ENCODE measurements around the gene SLC22A17. TPM values are rescaled to one million over a fixed set of nuclear protein-coding genes. Genes with fewer than 3 reads are reported as not detected.
"Not testable (repeated sequence)": the region's sequence is repeated elsewhere in the genome, so short reads cannot be mapped to it uniquely, and the experiment has no call there.

Gene SLC22A17
- total RNA-seq, 1 experiment from 2014 or later = not detected

DNA sequence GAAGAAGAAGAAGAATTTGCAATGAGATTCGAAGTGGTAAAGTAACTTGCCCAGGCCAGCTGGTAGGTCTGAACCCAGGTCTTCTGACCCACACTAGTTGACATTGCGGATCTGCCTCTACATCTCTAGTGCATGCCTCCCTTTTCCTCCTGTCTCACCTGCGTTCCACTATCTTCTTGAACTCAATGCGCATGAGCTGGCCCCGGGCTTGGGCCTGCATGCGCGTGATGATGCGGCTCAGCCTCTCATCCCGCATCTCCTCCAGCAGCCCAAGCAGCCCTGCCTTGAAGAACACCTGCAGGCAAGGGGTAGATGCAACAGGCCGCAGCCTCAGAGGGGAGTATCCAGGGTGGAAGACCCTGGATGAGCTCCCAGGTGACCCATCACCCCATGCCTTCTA, 43.4 kb upstream of the SLC22A17 start:
- ChIA-PET CTCF (no interaction called here), POLR2A (ENCODE audit: unreplicated experiment) (no interaction called here)
- H3K4me3 ChIP-seq = no peak overlapping the region
- TF ChIP-seq EZH2 (IDR thresholded peaks at IDR 0.05; ENCODE audit: low read depth) = no peak
- TF ChIP-seq, protein P1, sequence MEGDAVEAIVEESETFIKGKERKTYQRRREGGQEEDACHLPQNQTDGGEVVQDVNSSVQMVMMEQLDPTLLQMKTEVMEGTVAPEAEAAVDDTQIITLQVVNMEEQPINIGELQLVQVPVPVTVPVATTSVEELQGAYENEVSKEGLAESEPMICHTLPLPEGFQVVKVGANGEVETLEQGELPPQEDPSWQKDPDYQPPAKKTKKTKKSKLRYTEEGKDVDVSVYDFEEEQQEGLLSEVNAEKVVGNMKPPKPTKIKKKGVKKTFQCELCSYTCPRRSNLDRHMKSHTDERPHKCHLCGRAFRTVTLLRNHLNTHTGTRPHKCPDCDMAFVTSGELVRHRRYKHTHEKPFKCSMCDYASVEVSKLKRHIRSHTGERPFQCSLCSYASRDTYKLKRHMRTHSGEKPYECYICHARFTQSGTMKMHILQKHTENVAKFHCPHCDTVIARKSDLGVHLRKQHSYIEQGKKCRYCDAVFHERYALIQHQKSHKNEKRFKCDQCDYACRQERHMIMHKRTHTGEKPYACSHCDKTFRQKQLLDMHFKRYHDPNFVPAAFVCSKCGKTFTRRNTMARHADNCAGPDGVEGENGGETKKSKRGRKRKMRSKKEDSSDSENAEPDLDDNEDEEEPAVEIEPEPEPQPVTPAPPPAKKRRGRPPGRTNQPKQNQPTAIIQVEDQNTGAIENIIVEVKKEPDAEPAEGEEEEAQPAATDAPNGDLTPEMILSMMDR (conservative IDR thresholded peaks at IDR 0.05) = no peak
- H4K20me1 ChIP-seq (ENCODE audit: insufficient read depth) = no peaks in the 10 kb centered on the region
- H3K4me1 ChIP-seq (replicated peaks; ENCODE audit: insufficient read depth) = no peaks in the 10 kb centered on the region
- no peaks in the 10 kb centered on the region for H3F3A ChIP-seq (ENCODE audit: insufficient read depth, low read depth)
- BruUV-seq (replicated peaks) = no TSS peak
- H3K27ac ChIP-seq = no peak overlapping the region
- H3K27me3 ChIP-seq (ENCODE audit: insufficient read depth, low read depth) = peaks cover 93% of the 10 kb centered on the region
- no peak overlapping the region for H2AFZ ChIP-seq
- H3K9me3 ChIP-seq (ENCODE audit: insufficient read depth, low read depth) = no peaks in the 10 kb centered on the region
- no peak overlapping the region for H3K4me2 ChIP-seq
- H3K36me3 ChIP-seq (ENCODE audit: low read depth) = no peaks in the 10 kb centered on the region
- no peak for DNase-seq
- intact Hi-C loops (cut with micrococcal nuclease; ENCODE audit: unreplicated experiment) = no loop called here
- H3K9me2 ChIP-seq (ENCODE audit: insufficient read depth) = no peaks in the 10 kb centered on the region
- no peaks in the 10 kb centered on the region for H3K79me2 ChIP-seq (ENCODE audit: low read depth)

DNA sequence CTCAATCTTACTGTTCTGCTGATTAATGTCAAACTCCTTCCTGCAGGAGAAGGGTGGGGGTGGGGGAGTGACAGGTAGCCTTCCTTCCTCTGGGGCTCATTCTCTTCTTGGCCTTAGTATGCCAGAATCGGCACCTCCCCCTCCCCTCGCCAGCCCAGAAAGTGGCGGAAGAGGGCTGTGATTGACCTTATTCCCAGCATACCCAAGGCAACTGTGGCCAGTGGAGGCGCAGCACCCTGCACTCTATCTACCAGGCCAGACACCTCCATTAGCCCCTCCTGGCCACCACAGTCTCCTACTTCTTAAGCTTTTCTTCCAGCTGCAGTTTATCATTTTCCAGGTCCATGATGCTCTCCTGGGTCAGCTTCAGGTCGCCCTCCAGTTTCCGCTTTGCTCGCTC, 39.9 kb upstream of the SLC22A17 start:
- ChIA-PET POLR2A (ENCODE audit: unreplicated experiment) (no interaction called here), CTCF (no interaction called here)
- H3K27ac ChIP-seq = no peak overlapping the region
- H3K79me2 ChIP-seq (ENCODE audit: low read depth) = no peaks in the 10 kb centered on the region
- no peaks in the 10 kb centered on the region for H3F3A ChIP-seq (ENCODE audit: insufficient read depth, low read depth)
- H3K4me2 ChIP-seq = no peak overlapping the region
- no peak overlapping the region for H2AFZ ChIP-seq
- H3K9me3 ChIP-seq (ENCODE audit: insufficient read depth, low read depth) = no peaks in the 10 kb centered on the region
- no peaks in the 10 kb centered on the region for H3K4me1 ChIP-seq (replicated peaks; ENCODE audit: insufficient read depth)
- no peaks in the 10 kb centered on the region for H4K20me1 ChIP-seq (ENCODE audit: insufficient read depth)
- peaks cover 89% of the 10 kb centered on the region for H3K27me3 ChIP-seq (ENCODE audit: insufficient read depth, low read depth)
- BruUV-seq (replicated peaks) = no TSS peak
- H3K9me2 ChIP-seq (ENCODE audit: insufficient read depth) = no peaks in the 10 kb centered on the region
- intact Hi-C loops (cut with micrococcal nuclease; ENCODE audit: unreplicated experiment) = no loop called here
- TF ChIP-seq EZH2 (IDR thresholded peaks at IDR 0.05; ENCODE audit: low read depth) = no peak
- TF ChIP-seq, protein P1 (conservative IDR thresholded peaks at IDR 0.05) = no peak
- H3K4me3 ChIP-seq = no peak overlapping the region
- no peak for DNase-seq
- H3K36me3 ChIP-seq (ENCODE audit: low read depth) = no peaks in the 10 kb centered on the region

DNA sequence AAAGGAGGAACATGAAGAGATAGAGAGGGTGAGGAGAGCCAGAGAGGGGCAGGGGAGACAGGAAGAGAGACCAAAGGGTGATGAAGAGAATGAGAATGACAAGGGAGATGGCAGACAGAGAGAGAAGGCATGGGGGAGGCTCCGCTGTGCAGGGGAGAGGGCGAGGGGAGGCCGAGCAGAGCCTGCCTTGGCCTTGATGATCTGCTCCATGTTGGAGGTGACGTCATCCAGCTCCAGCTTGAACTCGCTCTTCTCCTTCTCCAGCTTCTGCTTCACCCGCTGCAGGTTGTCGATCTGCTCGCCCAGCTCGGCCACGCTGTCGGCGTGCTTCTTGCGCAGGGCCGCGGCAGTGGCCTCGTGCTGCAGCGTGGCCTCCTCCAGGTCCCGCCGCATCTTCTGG, 37.2 kb upstream of the SLC22A17 start:
- CTCF ChIA-PET; intact Hi-C loops (cut with micrococcal nuclease; ENCODE audit: unreplicated experiment); H4K20me1 ChIP-seq (ENCODE audit: insufficient read depth); H3K4me1 ChIP-seq (replicated peaks; ENCODE audit: insufficient read depth); POLR2A ChIA-PET (ENCODE audit: unreplicated experiment); H3F3A ChIP-seq (ENCODE audit: insufficient read depth, low read depth); H3K27ac ChIP-seq; H3K9me2 ChIP-seq (ENCODE audit: insufficient read depth); H3K4me3 ChIP-seq; H3K36me3 ChIP-seq (ENCODE audit: low read depth); H3K4me2 ChIP-seq; H2AFZ ChIP-seq; H3K79me2 ChIP-seq (ENCODE audit: low read depth); BruUV-seq (replicated peaks); DNase-seq; H3K9me3 ChIP-seq (ENCODE audit: insufficient read depth, low read depth): not testable (repeated sequence)
- H3K27me3 ChIP-seq (ENCODE audit: insufficient read depth, low read depth) = peaks cover 81% of the 10 kb centered on the region

DNA sequence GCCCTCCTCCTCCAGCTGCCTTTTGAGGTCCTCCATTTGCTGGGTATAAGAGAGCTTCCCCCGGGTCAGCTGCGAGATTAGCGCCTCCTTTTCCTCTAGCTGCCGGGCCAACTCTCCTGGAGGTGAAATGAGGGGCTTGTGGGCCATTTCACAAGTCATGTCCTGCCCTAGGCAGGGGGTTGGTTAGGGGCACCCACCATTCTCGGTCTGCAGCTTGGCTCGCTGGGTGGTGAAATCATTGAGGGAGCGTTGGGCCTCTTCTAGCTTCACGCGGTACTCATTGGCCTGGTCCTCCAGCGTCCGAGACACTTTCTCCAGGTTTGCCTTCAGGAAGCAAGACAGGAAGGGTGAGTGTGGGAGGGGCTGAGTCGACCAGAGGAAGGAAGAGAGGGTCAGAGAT, 36.7 kb upstream of the SLC22A17 start:
- no peak overlapping the region for H3K4me2 ChIP-seq
- CTCF ChIA-PET = no interaction called here
- H3K79me2 ChIP-seq (ENCODE audit: low read depth) = no peaks in the 10 kb centered on the region
- intact Hi-C loops (cut with micrococcal nuclease; ENCODE audit: unreplicated experiment) = no loop called here
- no peak overlapping the region for H3K4me3 ChIP-seq
- no peak for DNase-seq
- BruUV-seq (replicated peaks) = no TSS peak
- H4K20me1 ChIP-seq (ENCODE audit: insufficient read depth) = no peaks in the 10 kb centered on the region
- no peaks in the 10 kb centered on the region for H3K9me3 ChIP-seq (ENCODE audit: insufficient read depth, low read depth)
- no peak overlapping the region for H2AFZ ChIP-seq
- peaks cover 83% of the 10 kb centered on the region for H3K27me3 ChIP-seq (ENCODE audit: insufficient read depth, low read depth)
- POLR2A ChIA-PET (ENCODE audit: unreplicated experiment) = no interaction called here
- no peak for TF ChIP-seq EZH2 (IDR thresholded peaks at IDR 0.05; ENCODE audit: low read depth)
- TF ChIP-seq, protein P1 (conservative IDR thresholded peaks at IDR 0.05) = no peak
- no peaks in the 10 kb centered on the region for H3K36me3 ChIP-seq (ENCODE audit: low read depth)
- H3F3A ChIP-seq (ENCODE audit: insufficient read depth, low read depth) = no peaks in the 10 kb centered on the region
- no peaks in the 10 kb centered on the region for H3K9me2 ChIP-seq (ENCODE audit: insufficient read depth)
- no peaks in the 10 kb centered on the region for H3K4me1 ChIP-seq (replicated peaks; ENCODE audit: insufficient read depth)
- no peak overlapping the region for H3K27ac ChIP-seq
